GM21825 (cell line): Measurements from ENCODE around the gene GMIP.

Experiments
- ATAC-seq: cut with Tn5 transposase; IDR thresholded peaks from one replicate; pipeline ENCODE4 v1.9.1; 2021; ENCODE audit warnings: mild to moderate bottlenecking, moderate library complexity; ENCODE audit not compliant: unreplicated experiment

The GMIP gene

GRCh38 chr19:19636573-19637185 lies 6.8 kb downstream of the GMIP start:
- ATAC-seq = no peak

GRCh38 chr19:19635313-19635702 lies 8.1 kb downstream of the GMIP start:
- no peak for ATAC-seq

GRCh38 chr19:19634516-19635312 lies 8.7 kb downstream of the GMIP start:
- no peak for ATAC-seq

- ATAC-seq = no peak
Observed at GRCh38 chr19:19633711-19634515, 9.5 kb downstream of the GMIP start.

GRCh38 chr19:19632661-19633060 lies 10.8 kb downstream of the GMIP start:
- no peak for ATAC-seq

- ATAC-seq = no peak
Observed at GRCh38 chr19:19631346-19631745, 12.1 kb downstream of the GMIP start.

- no peak for ATAC-seq
Observed at GRCh38 chr19:19630426-19630825, 13.0 kb downstream of the GMIP start.

- no peak for ATAC-seq
Observed at GRCh38 chr19:19630062-19630414, 13.4 kb downstream of the GMIP start.

- ATAC-seq = no peak
Observed at GRCh38 chr19:19628501-19629134, 14.8 kb downstream of the GMIP start.

- peak; percentile 54 for ATAC-seq
Observed at GRCh38 chr19:19627621-19628500, 15.6 kb downstream of the GMIP start, which contains the start of gene LPAR2. Gene LPAR2 (minus strand): TSS chr19:19628220. CDS start chr19:19627275, 945 bp downstream.

GRCh38 chr19:19626516-19627472 lies 16.7 kb downstream of the GMIP start:
- no peak for ATAC-seq

GRCh38 chr19:19624032-19624570 lies 19.4 kb downstream of the GMIP start:
- ATAC-seq = no peak

GRCh38 chr19:19623383-19623782 lies 20.1 kb downstream of the GMIP start:
- no peak for ATAC-seq

- ATAC-seq = no peak
Observed at GRCh38 chr19:19619849-19620210, 23.6 kb downstream of the GMIP start.

- ATAC-seq = no peak
Observed at GRCh38 chr19:19619181-19619848, 24.1 kb downstream of the GMIP start.

GRCh38 chr19:19618219-19619051 lies 25.0 kb downstream of the GMIP start, which contains the start of gene PBX4:
Gene PBX4 (minus strand): TSS chr19:19618687. CDS start chr19:19618629, 58 bp downstream.
- ATAC-seq = peak; percentile 96

- no peak for ATAC-seq
Observed at GRCh38 chr19:19615086-19615485, 28.4 kb downstream of the GMIP start.
